K562 (cell line): ENCODE measurements around the gene KMT5B. TPM values are rescaled to one million over a fixed set of nuclear protein-coding genes. Genes with fewer than 3 reads are reported as not detected.
A peak's percentile ranks its signal among the peaks of the same experiment; 100 is the strongest.

Experiments
- ATAC-seq: fragments of 200-7000 bp; cut with Tn5 transposase; 3 replicates; pipeline ENCODE4 v1.9.1; 2020; ENCODE audit warnings: moderate library complexity
- BruUV-seq: library from RNA; stranded (reverse); fragments of 400-500 nt; replicated peaks from 2 replicates; lab custom pipeline; 2021; lab: Mats Ljungman, UMichigan
- CTCF ChIA-PET: fragments of 300-600 bp; formaldehyde crosslinking; extraction: SDS; loops from one replicate; lab custom pipeline; 2021; ENCODE audit warnings: low intra/inter-chr PET ratio; lab: Yijun Ruan, JAX
- POLR2A ChIA-PET: fragments of 300-600, 350-650 bp; sonication (Branson Sonifier 250); formaldehyde crosslinking; extraction: SDS; loops from one replicate; lab custom pipeline; 2021; ENCODE audit warnings: antibody characterized with exemption, inconsistent platforms; lab: Yijun Ruan, JAX
- DNase-seq, 4 experiments: peaks; one replicate each; pipeline versions ENCODE4 v3.0.0 to v3.0.0-alpha.2; 2011 to 2018; ENCODE audit warnings: low spot score in 3 of 4, mixed read lengths in 3 of 4; ENCODE audit errors: extremely low read depth in 1 of 4
- FAIRE-seq: peaks from 2 replicates; lab custom pipeline; 2011; peaks lifted over from hg19 to GRCh38; lab: Jason Lieb, UNC
- H2AFZ ChIP-seq: 2 replicates; pipeline ENCODE4 v1.6.0; 2011; ENCODE audit warnings: low read depth, low read length, control low read depth, inconsistent platforms
- H3K27ac ChIP-seq: fragments of 200-600 bp; 3 replicates; pipeline ENCODE4 v1.8.0; 2011; ENCODE audit warnings: low read depth, mild to moderate bottlenecking, control low read depth, inconsistent platforms, low read length, moderate library complexity, mixed read lengths; ENCODE audit errors: extremely low read depth
- H3K27me3 ChIP-seq, 2 experiments: fragments of 300-600 bp in 1 of 2; 2 replicates in 1 of 2; 3 replicates in 1 of 2; pipeline versions ENCODE4 v1.6.0 to v1.8.0; 2011; ENCODE audit warnings: inconsistent platforms in 2 of 2, low read length in 2 of 2, mild to moderate bottlenecking in 1 of 2, mixed read lengths in 1 of 2, moderate library complexity in 1 of 2; ENCODE audit not compliant: control insufficient read depth in 2 of 2, insufficient read depth in 2 of 2
- H3K36me3 ChIP-seq: fragments of 300-600 bp; 3 replicates; pipeline ENCODE4 v1.8.0; 2011; ENCODE audit warnings: mild to moderate bottlenecking, low read length, inconsistent platforms; ENCODE audit not compliant: control insufficient read depth, insufficient read depth
- H3K4me1 ChIP-seq, 2 experiments: fragments of 200-600 bp in 1 of 2; replicated peaks in 1 of 2; 2 replicates in 1 of 2; 3 replicates in 1 of 2; pipeline versions ENCODE4 v1.5.1 to v1.8.0; 2011; ENCODE audit warnings: inconsistent platforms in 2 of 2, low read length in 2 of 2, mild to moderate bottlenecking in 1 of 2, mixed read lengths in 1 of 2, moderate library complexity in 1 of 2; ENCODE audit not compliant: control insufficient read depth in 2 of 2, insufficient read depth in 2 of 2
- H3K4me2 ChIP-seq: 2 replicates; pipeline ENCODE4 v1.6.1; 2011; ENCODE audit warnings: low read length, control low read depth, inconsistent platforms, mixed read lengths; ENCODE audit not compliant: insufficient read depth
- H3K4me3 ChIP-seq: fragments of 200-600 bp; sonication (generic), shearing (Covaris generic); 2 replicates; pipeline ENCODE4 v1.5.1; 2016; ENCODE audit warnings: control low read depth, inconsistent platforms
- H3K79me2 ChIP-seq: fragments of 200-600 bp; 3 replicates; pipeline ENCODE4 v1.8.0; 2011; ENCODE audit warnings: low read length, inconsistent platforms; ENCODE audit not compliant: control insufficient read depth, insufficient read depth
- H3K9ac ChIP-seq, 2 experiments: 2 replicates each; pipeline versions ENCODE4 v1.6.0 to v1.6.1; 2011; ENCODE audit warnings: low read depth in 2 of 2, low read length in 2 of 2, control low read depth in 1 of 2, inconsistent platforms in 1 of 2, mild to moderate bottlenecking in 1 of 2, mixed read lengths in 1 of 2; ENCODE audit not compliant: insufficient read depth in 1 of 2
- H3K9me1 ChIP-seq: one replicate; pipeline ENCODE4 v1.6.0; 2011; ENCODE audit warnings: inconsistent platforms, mild to moderate bottlenecking, low read length, moderate library complexity; ENCODE audit not compliant: control insufficient read depth, insufficient read depth
- H3K9me3 ChIP-seq: replicated peaks from 2 replicates; pipeline ENCODE4 v1.5.1; 2011; ENCODE audit warnings: low read depth, low read length, inconsistent platforms; ENCODE audit not compliant: control insufficient read depth, insufficient read depth
- H4K20me1 ChIP-seq: replicated peaks from 2 replicates; pipeline ENCODE4 v1.6.1; 2011; ENCODE audit warnings: low read length, inconsistent platforms, mixed read lengths; ENCODE audit not compliant: control insufficient read depth, insufficient read depth
- CBFA2T3 ChIP-seq: fragments of 450-650 bp; IDR thresholded peaks from 2 replicates; pipeline ENCODE4 v1.6.1; 2017
- CBX8 ChIP-seq: fragments of 200-600 bp; sonication (generic); IDR thresholded peaks from 2 replicates; pipeline ENCODE4 v1.6.1; 2012; ENCODE audit warnings: borderline replicate concordance, mixed run types, low read depth, mild to moderate bottlenecking, moderate library complexity, mixed read lengths, low read length, control low read depth, inconsistent platforms; ENCODE audit not compliant: poor library complexity, severe bottlenecking; ENCODE audit errors: extremely low read depth
- CEBPB ChIP-seq: fragments of 450-650 bp; IDR thresholded peaks from 2 replicates; pipeline ENCODE4 v1.6.1; 2016; ENCODE audit warnings: missing genetic modification characterization, missing compliant biosample characterization
- CEBPG ChIP-seq, 3 experiments: fragments of 200-800 bp in 1 of 3; sonication (Bioruptor generic) in 1 of 3; sonication (generic) in 1 of 3; formaldehyde crosslinking in 1 of 3; IDR thresholded peaks in 2 of 3; conservative IDR thresholded peaks in 1 of 3; 2 replicates each; pipeline versions ENCODE4 v1.6.1 to v1.8.0; 2016 to 2022; ENCODE audit warnings: missing compliant biosample characterization in 2 of 3, missing genetic modification characterization in 2 of 3, mild to moderate bottlenecking in 1 of 3, missing genetic modification reagents in 1 of 3
- CHD2 ChIP-seq: IDR thresholded peaks from 2 replicates; pipeline ENCODE4 v1.6.1; 2011; ENCODE audit warnings: low read depth, low read length
- CXXC5 ChIP-seq: fragments of 250-450 bp; sonication (Bioruptor Pico); IDR thresholded peaks from 2 replicates; pipeline ENCODE4 v1.8.0; 2022; ENCODE audit warnings: inconsistent platforms, mild to moderate bottlenecking, moderate library complexity
- FOXA3 ChIP-seq, 2 experiments: fragments of 450-650 bp in 1 of 2; sonication (generic) in 1 of 2; formaldehyde crosslinking; IDR thresholded peaks in 1 of 2; conservative IDR thresholded peaks in 1 of 2; 2 replicates each; pipeline versions ENCODE4 v1.4.0 to v1.8.0; 2020 to 2022; ENCODE audit warnings: mild to moderate bottlenecking in 2 of 2, missing genetic modification reagents in 1 of 2
- HNRNPUL1 ChIP-seq: fragments of 200-400 bp; formaldehyde crosslinking; IDR thresholded peaks from 2 replicates; pipeline ENCODE4 v1.6.1; 2017; ENCODE audit warnings: low read length
- L3MBTL2 ChIP-seq: fragments of 450-650 bp; IDR thresholded peaks from 2 replicates; pipeline ENCODE4 v1.6.1; 2016; ENCODE audit warnings: mild to moderate bottlenecking, moderate library complexity
- MEIS2 ChIP-seq: fragments of 450-650 bp; IDR thresholded peaks from 2 replicates; pipeline ENCODE4 v1.6.1; 2014; ENCODE audit warnings: mild to moderate bottlenecking; ENCODE audit not compliant: partially characterized antibody
- NFE2L1 ChIP-seq: fragments of 450-650 bp; IDR thresholded peaks from 2 replicates; pipeline ENCODE4 v1.6.1; 2016; ENCODE audit warnings: missing genetic modification characterization, low read depth, mild to moderate bottlenecking, missing compliant biosample characterization, moderate library complexity, borderline replicate concordance
- RCOR1 ChIP-seq, 2 experiments: IDR thresholded peaks; 2 replicates each; pipeline ENCODE4 v1.6.1; 2012; ENCODE audit warnings: low read depth in 2 of 2, low read length in 2 of 2, borderline replicate concordance in 1 of 2, improper control_type of control experiment in 1 of 2
- SOX6 ChIP-seq: fragments of 450-650 bp; IDR thresholded peaks from 2 replicates; pipeline ENCODE4 v1.6.1; 2014; ENCODE audit warnings: mild to moderate bottlenecking
- SP2 ChIP-seq: IDR thresholded peaks from 2 replicates; pipeline ENCODE4 v1.6.1; 2011; ENCODE audit warnings: mild to moderate bottlenecking, low read depth, low read length, moderate library complexity; ENCODE audit not compliant: poor library complexity, severe bottlenecking; ENCODE audit errors: extremely low read depth
- ZKSCAN3 ChIP-seq: fragments of 250-450 bp; sonication (Bioruptor Pico); IDR thresholded peaks from 2 replicates; pipeline ENCODE4 v1.4.0; 2020
- WGBS: fragments of 100-300 bp; shearing (Covaris generic); methylation state at CpG from one replicate; pipeline ENCODE4 v1.1.6; 2016; ENCODE audit warnings: low coverage, mixed read lengths; ENCODE audit not compliant: insufficient coverage; ENCODE audit errors: missing lambda C conversion rate; 5-methylcytosine and 5-hydroxymethylcytosine counted together
- in situ Hi-C: fragments of 300-500 bp; cut with MboI; formaldehyde crosslinking; loops from 4 replicates; pipeline ENCODE4 v1.15.0; 2018; ENCODE audit warnings: inconsistent platforms, mixed read lengths
- intact Hi-C: fragments of 100-400 bp; cut with micrococcal nuclease; formaldehyde crosslinking; loops from 2 replicates; pipeline ENCODE4 v1.14.2; 2022
- polyA plus RNA-seq, 8 experiments: library from polyadenylated mRNA; depleted of rRNA in 4 of 8; stranded (reverse) in 5 of 8; unstranded in 3 of 8; fragments of >200 nt; fragmentation: Nextera tagmentation in 2 of 8; fragmentation: Illumina TruSeq in 1 of 8; extraction: Ambion mirVana in 2 of 8; extraction: Trizol in 1 of 8; gene quantifications; 2 replicates each; pipeline versions ENCODE4 v1.2.1 to v1.2.3, GENCODE V29; 2011 to 2014; ENCODE audit warnings: inconsistent platforms in 1 of 8, missing spikeins in 1 of 8
- total RNA-seq, 7 experiments: library from RNA; depleted of rRNA in 6 of 7; stranded (reverse); fragments of >200 nt in 6 of 7; fragmentation: Illumina TruSeq in 2 of 7; extraction: Trizol in 2 of 7; gene quantifications; 2 replicates each; pipeline versions ENCODE4 v1.2.1 to v1.2.3, GENCODE V29; 2011 to 2021; ENCODE audit warnings: low replicate concordance in 1 of 7
- TF ChIP-seq, protein P1 (sequence below): fragments of 450-650 bp; IDR thresholded peaks from 2 replicates; pipeline ENCODE4 v1.6.1; 2016
- TF ChIP-seq, protein P2 (sequence below), 2 experiments: IDR thresholded peaks in 1 of 2; conservative IDR thresholded peaks in 1 of 2; 2 replicates each; pipeline ENCODE4 v1.6.1; 2016; ENCODE audit warnings: low read depth in 2 of 2, mild to moderate bottlenecking in 1 of 2, missing compliant biosample characterization in 1 of 2, missing genetic modification characterization in 1 of 2, moderate library complexity in 1 of 2

Gene KMT5B
- total and polyA plus RNA-seq, 9 of the 15 experiments (the other 6 are each of a cell fraction or from before 2014, with no cell fraction given): 7.3 to 27.3 (median 20.9) TPM

DNA sequence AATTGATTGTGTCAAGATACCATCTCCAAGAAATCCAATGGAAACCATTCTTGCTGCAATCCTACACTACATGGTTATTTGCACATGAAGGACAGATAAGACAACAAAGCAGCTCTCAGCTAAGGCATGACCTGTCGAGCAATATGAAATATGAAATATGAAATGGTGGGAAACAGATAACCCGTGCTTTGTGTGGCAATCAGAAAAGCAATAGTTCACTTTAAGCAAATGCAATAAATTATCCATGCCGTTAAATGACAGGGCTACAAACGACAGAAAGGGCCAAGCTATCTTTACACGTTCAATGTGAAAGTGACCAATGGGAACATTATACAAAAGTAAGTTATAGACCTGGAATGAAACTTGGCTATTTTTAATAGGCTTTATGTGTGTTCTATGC, 35.2 kb downstream of the KMT5B start:
- H3K9me3 ChIP-seq: no peaks in the 10 kb centered on the region
- TF ChIP-seq FOXA3 (CRISPR knock-in tag; conservative IDR thresholded peaks at IDR 0.05 in 1 of 2, IDR thresholded peaks at IDR 0.05 in 1 of 2): peak in 1 of 2 experiments; percentile 37; a peak in 1 of 4 replicates
- no peak for TF ChIP-seq HNRNPUL1
- peak; percentile 27; the same call in 1 of the 2 replicates for TF ChIP-seq CBFA2T3
- TF ChIP-seq SOX6: 0 out of 2 replicates have a peak, but pooled peaks have one; percentile 19
- peak; percentile 71 for TF ChIP-seq CEBPB (tag)
- TF ChIP-seq CEBPG (CRISPR knock-in tag; IDR thresholded peaks at IDR 0.05): no peak
- 0 out of 4 replicates have a peak, but pooled peaks of 1 of the 2 experiments have one; percentile 21 for TF ChIP-seq CEBPG (tag; conservative IDR thresholded peaks at IDR 0.05 in 1 of 2, IDR thresholded peaks at IDR 0.05 in 1 of 2)
- TF ChIP-seq CXXC5: peak; percentile 14; the same call in 1 of the 2 replicates
- TF ChIP-seq, protein P1, sequence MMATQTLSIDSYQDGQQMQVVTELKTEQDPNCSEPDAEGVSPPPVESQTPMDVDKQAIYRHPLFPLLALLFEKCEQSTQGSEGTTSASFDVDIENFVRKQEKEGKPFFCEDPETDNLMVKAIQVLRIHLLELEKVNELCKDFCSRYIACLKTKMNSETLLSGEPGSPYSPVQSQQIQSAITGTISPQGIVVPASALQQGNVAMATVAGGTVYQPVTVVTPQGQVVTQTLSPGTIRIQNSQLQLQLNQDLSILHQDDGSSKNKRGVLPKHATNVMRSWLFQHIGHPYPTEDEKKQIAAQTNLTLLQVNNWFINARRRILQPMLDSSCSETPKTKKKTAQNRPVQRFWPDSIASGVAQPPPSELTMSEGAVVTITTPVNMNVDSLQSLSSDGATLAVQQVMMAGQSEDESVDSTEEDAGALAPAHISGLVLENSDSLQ: peak; percentile 71
- no peak for TF ChIP-seq SP2
- no peak for TF ChIP-seq ZKSCAN3 (CRISPR knock-in tag)
- no peak for TF ChIP-seq L3MBTL2
- TF ChIP-seq MEIS2: peak; percentile 88
- no peak for TF ChIP-seq CBX8
- TF ChIP-seq, protein P2, sequence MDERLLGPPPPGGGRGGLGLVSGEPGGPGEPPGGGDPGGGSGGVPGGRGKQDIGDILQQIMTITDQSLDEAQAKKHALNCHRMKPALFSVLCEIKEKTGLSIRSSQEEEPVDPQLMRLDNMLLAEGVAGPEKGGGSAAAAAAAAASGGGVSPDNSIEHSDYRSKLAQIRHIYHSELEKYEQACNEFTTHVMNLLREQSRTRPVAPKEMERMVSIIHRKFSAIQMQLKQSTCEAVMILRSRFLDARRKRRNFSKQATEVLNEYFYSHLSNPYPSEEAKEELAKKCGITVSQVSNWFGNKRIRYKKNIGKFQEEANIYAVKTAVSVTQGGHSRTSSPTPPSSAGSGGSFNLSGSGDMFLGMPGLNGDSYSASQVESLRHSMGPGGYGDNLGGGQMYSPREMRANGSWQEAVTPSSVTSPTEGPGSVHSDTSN (CRISPR knock-in tag; IDR thresholded peaks at IDR 0.05; ENCODE audit: low read depth): no peak
- TF ChIP-seq, protein P2 (tag; conservative IDR thresholded peaks at IDR 0.05; ENCODE audit: low read depth): peak; percentile 93
- 0 out of 4 replicates have a peak, but pooled peaks of 1 of the 2 experiments have one; percentile 17 for TF ChIP-seq RCOR1 (IDR thresholded peaks at IDR 0.05; ENCODE audit: borderline replicate concordance in 1 of 2, low read depth in 2 of 2, low read length in 2 of 2)
- no peak for TF ChIP-seq NFE2L1
- no peak for TF ChIP-seq CHD2
- H3K27me3 ChIP-seq: no peaks in the 10 kb centered on the region
- H3K36me3 ChIP-seq: peaks cover 42% of the 10 kb centered on the region
- in situ Hi-C loops (no loop called here), intact Hi-C loops (no loop called here)
- H4K20me1 ChIP-seq: no peaks in the 10 kb centered on the region
- no peak overlapping the region for H3K4me2 ChIP-seq
- ATAC-seq (no peak), DNase-seq (no peak), FAIRE-seq (no peak)
- POLR2A ChIA-PET: interaction anchor here (0.7 to 2.1 kb wide), 3 partner anchors 9 to 350 kb away, joined by 3 to 6 read pairs (median 3); no protein-coding TSS in a partner anchor
- no peaks in the 10 kb centered on the region for H3K79me2 ChIP-seq
- no peaks in the 10 kb centered on the region for H3K9me1 ChIP-seq
- H3K4me1 ChIP-seq: no peaks in the 10 kb centered on the region
- H3K9ac ChIP-seq: no peak overlapping the region
- CTCF ChIA-PET: no interaction called here
- no peak overlapping the region for H2AFZ ChIP-seq
- no TSS peak for BruUV-seq
- 11% methylated on average over 5 of the region's 5 CpGs for WGBS
- H3K27ac ChIP-seq: no peak overlapping the region
- H3K4me3 ChIP-seq: no peak overlapping the region
